CD4-positive, alpha-beta T cell treated with Interleukin-4 for 4 hours (primary cell): ENCODE data around the gene RTP1.

ENCODE experiments used
- DNase-seq: peaks from one replicate; pipeline ENCODE4 v3.0.0-alpha.2; 2020

Gene RTP1

DNA sequence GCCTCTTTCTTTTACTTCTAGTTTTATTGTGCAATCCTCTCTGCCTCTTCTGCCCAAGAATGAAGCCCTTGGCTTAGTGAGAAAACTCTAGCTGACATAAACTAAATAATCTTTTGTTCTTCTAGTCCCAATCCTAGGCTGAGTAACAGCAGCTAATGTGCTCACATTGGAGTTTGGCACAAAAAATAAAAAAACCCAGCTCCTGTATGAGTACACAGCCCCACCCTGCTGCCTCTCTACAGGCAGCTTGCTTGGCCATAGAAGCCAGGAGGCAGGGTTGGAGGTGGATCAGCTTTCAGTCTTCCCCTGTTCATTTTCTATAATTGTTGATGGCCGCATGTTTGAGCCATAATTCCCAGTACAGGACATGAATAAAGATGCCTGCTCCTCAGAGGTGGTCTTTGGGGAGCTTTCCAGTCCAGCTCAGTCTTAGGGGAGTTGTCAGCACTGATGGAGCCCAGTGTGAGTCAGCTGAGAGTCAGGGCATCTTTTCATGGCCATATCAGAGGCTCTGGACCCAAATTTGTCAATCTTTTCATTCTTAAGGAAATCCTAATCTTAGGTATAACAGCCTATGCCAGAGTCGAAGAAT, 46.7 kb downstream of the RTP1 start:
- no peak for DNase-seq

DNA sequence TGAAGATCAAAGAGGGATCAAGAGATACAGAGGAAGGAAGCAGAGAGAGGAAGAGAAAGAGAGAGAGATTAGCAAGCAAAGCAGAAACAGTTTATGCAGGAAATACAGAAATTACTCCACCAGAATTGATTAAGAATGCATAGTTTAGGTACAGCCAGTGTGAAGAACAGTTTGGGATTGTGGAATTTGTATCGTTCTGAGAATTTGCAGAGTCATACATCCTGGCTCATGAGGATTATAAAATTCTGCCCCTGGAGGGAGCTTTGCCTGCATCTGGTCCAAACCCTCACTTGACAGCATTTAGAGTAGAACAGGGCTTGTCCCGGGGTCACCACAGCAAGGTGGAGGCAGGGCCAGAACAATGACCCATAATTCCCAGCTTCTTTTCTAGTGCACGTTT, 50.1 kb downstream of the RTP1 start:
- no peak for DNase-seq
